ENCODE results near the gene TMEM123. TPM values are rescaled to one million over a fixed set of nuclear protein-coding genes. Genes with fewer than 3 reads are reported as not detected.
A peak's percentile ranks its signal among the peaks of the same experiment; 100 is the strongest.

Gene TMEM123
- total RNA-seq, 3 donors from 2014 or later (not counting 1 experiment from before 2014, with no cell fraction given) = 100 to 126 (median 118) TPM

- no peaks in the 10 kb centered on the region for H3K9me3 Mint-ChIP-seq
- H3K27ac ChIP-seq (ENCODE audit: low read length) = no peak overlapping the region
- H3K36me3 ChIP-seq (ENCODE audit: control insufficient read depth, insufficient read depth, low read length) = no peaks in the 10 kb centered on the region
- no peak overlapping the region for H3K4me3 ChIP-seq (ENCODE audit: low read length)
- no peak overlapping the region for H3K4me3 Mint-ChIP-seq
- DNase-seq = no peak
- no peaks in the 10 kb centered on the region for H3K4me1 ChIP-seq (ENCODE audit: control insufficient read depth, insufficient read depth, low read length)
- no peak overlapping the region for H3K27ac Mint-ChIP-seq
- TF ChIP-seq CTCF (IDR thresholded peaks at IDR 0.05) = no peak
- intact Hi-C loops (cut with micrococcal nuclease) = no loop called here
- peaks cover 35 to 53% of the 10 kb centered on the region in 2 donors for H3K27me3 Mint-ChIP-seq (ENCODE audit: low read depth in 2 of 2)
- WGBS (ENCODE audit: insufficient coverage) = 97% methylated on average over 3 of the region's 3 CpGs
- H3K27me3 ChIP-seq (ENCODE audit: control insufficient read depth, insufficient read depth, low read length) = peaks cover 2% of the 10 kb centered on the region
- ATAC-seq = no peak
- no peaks in the 10 kb centered on the region for H3K9me3 ChIP-seq (ENCODE audit: control insufficient read depth, insufficient read depth, low read length)
- no peaks in the 10 kb centered on the region for H3K4me1 Mint-ChIP-seq
- H3K36me3 Mint-ChIP-seq = no peaks in the 10 kb centered on the region
These were observed 46.6 kb upstream of the TMEM123 start for GRCh38 chr11:102499151-102499550.

- Mint-ChIP-seq H3K9me3 (no peaks in the 10 kb centered on the region), H3K27ac (no peak overlapping the region), H3K27me3 (ENCODE audit: low read depth in 2 of 2) (peaks cover 27 to 44% of the 10 kb centered on the region in 2 donors), H3K4me1 (no peaks in the 10 kb centered on the region), H3K4me3 (no peak overlapping the region), H3K36me3 (no peaks in the 10 kb centered on the region)
- H3K9me3 ChIP-seq (ENCODE audit: control insufficient read depth, insufficient read depth, low read length) = no peaks in the 10 kb centered on the region
- intact Hi-C loops (cut with micrococcal nuclease) = no loop called here
- ATAC-seq (no peak), DNase-seq (no peak)
- TF ChIP-seq CTCF (IDR thresholded peaks at IDR 0.05) = no peak
- no peaks in the 10 kb centered on the region for H3K4me1 ChIP-seq (ENCODE audit: control insufficient read depth, insufficient read depth, low read length)
- peaks cover 2% of the 10 kb centered on the region for H3K27me3 ChIP-seq (ENCODE audit: control insufficient read depth, insufficient read depth, low read length)
- H3K4me3 ChIP-seq (ENCODE audit: low read length) = no peak overlapping the region
- H3K27ac ChIP-seq (ENCODE audit: low read length) = no peak overlapping the region
- WGBS (ENCODE audit: insufficient coverage) = no CpG with 5 or more reads among the region's 4 CpGs
- no peaks in the 10 kb centered on the region for H3K36me3 ChIP-seq (ENCODE audit: control insufficient read depth, insufficient read depth, low read length)
These were observed 44.5 kb upstream of the TMEM123 start for GRCh38 chr11:102497061-102497460.

GRCh38 chr11:102495161-102496042 lies 42.8 kb upstream of the TMEM123 start:
- TF ChIP-seq CTCF (IDR thresholded peaks at IDR 0.05) = peak; percentile 81
- no peaks in the 10 kb centered on the region for H3K36me3 ChIP-seq (ENCODE audit: control insufficient read depth, insufficient read depth, low read length)
- H3K27ac ChIP-seq (ENCODE audit: low read length) = no peak overlapping the region
- no peak overlapping the region for H3K27ac Mint-ChIP-seq
- H3K4me3 Mint-ChIP-seq = no peak overlapping the region
- peaks cover 2% of the 10 kb centered on the region for H3K27me3 ChIP-seq (ENCODE audit: control insufficient read depth, insufficient read depth, low read length)
- 55% methylated on average over 11 of the region's 12 CpGs for WGBS (ENCODE audit: insufficient coverage)
- H3K9me3 Mint-ChIP-seq = no peaks in the 10 kb centered on the region
- DNase-seq = peak in 1 of 2 donors; percentile 92
- H3K4me1 Mint-ChIP-seq = no peaks in the 10 kb centered on the region
- no peaks in the 10 kb centered on the region for H3K9me3 ChIP-seq (ENCODE audit: control insufficient read depth, insufficient read depth, low read length)
- H3K36me3 Mint-ChIP-seq = no peaks in the 10 kb centered on the region
- no peak overlapping the region for H3K4me3 ChIP-seq (ENCODE audit: low read length)
- ATAC-seq = peak; percentile 83 to 93 (median 85)
- H3K4me1 ChIP-seq (ENCODE audit: control insufficient read depth, insufficient read depth, low read length) = no peaks in the 10 kb centered on the region
- H3K27me3 Mint-ChIP-seq (ENCODE audit: low read depth in 2 of 2) = peaks cover 18 to 37% of the 10 kb centered on the region in 2 donors
- intact Hi-C loops (cut with micrococcal nuclease) = loop anchor here (1.0 kb wide), 3 partner anchors 105 to 207 kb away; no protein-coding TSS in a partner anchor

Data from natural killer cell (primary cell).